ENCODE data around the gene LRRC55.
A peak's percentile ranks its signal among the peaks of the same experiment; 100 is the strongest.

LRRC55 gene

DNA sequence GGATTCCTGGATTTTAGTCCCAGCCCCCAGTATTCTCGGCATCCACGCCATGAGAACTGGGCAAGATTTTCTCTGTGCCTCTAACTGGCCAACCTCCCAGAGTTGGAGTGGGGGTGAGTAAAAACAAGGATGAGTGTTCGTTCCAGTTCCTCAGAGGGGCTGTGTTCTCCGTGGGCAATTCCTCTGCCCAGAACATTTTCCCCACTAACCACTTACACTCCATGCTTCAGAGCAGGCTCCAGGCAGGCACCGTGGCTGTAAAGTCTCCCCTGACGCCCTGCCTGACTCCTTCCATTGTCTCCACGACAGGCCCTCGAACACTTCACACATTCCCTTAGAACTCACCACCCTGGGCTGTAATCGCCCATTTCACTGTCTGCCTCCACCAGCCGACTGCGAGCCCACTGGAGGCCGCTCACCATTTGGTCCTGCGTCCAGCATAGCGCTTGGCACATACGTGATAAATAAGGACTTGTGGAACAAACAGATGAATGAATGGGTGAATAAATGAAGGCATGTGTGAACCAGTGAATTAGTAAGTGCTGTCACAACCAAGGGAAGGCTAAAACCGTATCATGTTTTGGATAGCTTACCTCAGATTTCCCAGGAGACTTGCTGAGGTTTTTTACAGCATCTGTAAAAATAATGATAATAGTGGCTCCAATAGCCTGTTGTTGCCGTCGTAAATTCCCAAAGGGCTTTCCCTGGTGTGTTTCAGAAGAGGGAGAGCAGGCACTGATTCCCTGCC is 49.2 kb downstream of the LRRC55 start:
- peaks cover 3% of the 10 kb centered on the region for H3K79me2 ChIP-seq (ENCODE audit: control insufficient read depth, insufficient read depth, low read length, poor library complexity)

DNA sequence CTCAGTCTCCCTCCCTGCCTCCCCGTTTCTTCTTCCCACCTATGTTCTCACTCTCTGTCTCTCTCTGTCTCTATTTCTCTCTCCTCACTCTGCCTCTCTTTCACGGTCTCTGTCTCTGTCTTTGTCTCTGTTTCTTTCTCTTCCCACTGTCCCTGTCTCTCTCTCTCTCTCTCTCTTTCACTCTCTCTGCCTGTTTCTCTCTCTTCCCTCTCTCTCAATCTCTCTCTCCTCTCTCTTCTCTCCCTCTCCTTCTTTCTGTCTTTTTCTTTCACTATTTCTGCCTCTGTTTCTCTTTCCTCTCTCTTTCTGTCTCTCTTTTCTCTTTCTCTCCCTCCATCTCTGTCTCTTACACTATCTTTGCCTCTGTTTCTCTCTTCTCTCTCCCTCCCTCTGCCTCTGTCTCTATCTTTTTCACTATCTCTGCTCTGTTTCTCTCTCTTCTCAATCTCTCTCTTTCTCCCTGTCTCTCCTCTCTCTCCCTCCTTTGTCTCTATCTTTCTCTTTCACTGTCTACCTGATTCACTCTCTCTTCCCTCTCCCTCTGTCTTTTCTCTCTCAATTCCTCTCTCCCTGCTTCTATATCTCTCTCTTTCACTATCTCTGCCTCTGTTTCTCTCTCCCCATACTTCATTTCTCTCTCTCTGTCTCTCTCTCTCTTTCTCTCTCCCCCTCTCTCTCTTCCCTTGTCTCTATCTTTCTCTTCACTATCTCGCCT is 49.9 kb downstream of the LRRC55 start:
- H3K4ac ChIP-seq (ENCODE audit: low read depth, low read length) = no peak overlapping the region
- no peak overlapping the region for H2AFZ ChIP-seq (ENCODE audit: insufficient read depth, low read length, poor library complexity)
- no peak overlapping the region for H4K91ac ChIP-seq (ENCODE audit: low read depth, low read length)
- no CpG with 5 or more reads among the region's 3 CpGs for WGBS (ENCODE audit: extremely low coverage, insufficient coverage, insufficient read length)
- no peak overlapping the region for H3K23ac ChIP-seq (ENCODE audit: low read length)
- DNase-seq = no peak
- H3K9me3 ChIP-seq (ENCODE audit: insufficient read depth, low read depth, low read length) = peaks cover 2% of the 10 kb centered on the region
- H3K79me1 ChIP-seq (ENCODE audit: low read length) = no peaks in the 10 kb centered on the region
- no peak overlapping the region for H2BK120ac ChIP-seq (ENCODE audit: insufficient read depth, low read length, poor library complexity)
- no peak overlapping the region for H3K14ac ChIP-seq (ENCODE audit: low read length)
- no peak overlapping the region for H4K8ac ChIP-seq (ENCODE audit: low read depth, low read length)
- H3K9ac ChIP-seq (ENCODE audit: low read length) = no peak overlapping the region
- no peak overlapping the region for H3K18ac ChIP-seq (ENCODE audit: low read length)
- no peak overlapping the region for H3K27ac ChIP-seq (ENCODE audit: low read depth, low read length)
- no peak overlapping the region for H2BK12ac ChIP-seq (ENCODE audit: low read length)
- no peak overlapping the region for H3K4me2 ChIP-seq (ENCODE audit: low read length)
- no peak overlapping the region for H4K12ac ChIP-seq (ENCODE audit: low read depth, low read length)
- H3K27me3 ChIP-seq (ENCODE audit: insufficient read depth, low read length) = no peaks in the 10 kb centered on the region
- peaks cover 5 to 8% of the 10 kb centered on the region in 2 experiments for H3K4me1 ChIP-seq (ENCODE audit: control insufficient read depth in 1 of 2, insufficient read depth in 2 of 2, low read length in 2 of 2)
- H3K36me3 ChIP-seq (ENCODE audit: control insufficient read depth in 1 of 2, insufficient read depth in 2 of 2, low read length in 2 of 2) = no peaks in the 10 kb centered on the region
- peaks cover 3% of the 10 kb centered on the region for H3K79me2 ChIP-seq (ENCODE audit: control insufficient read depth, insufficient read depth, low read length, poor library complexity)
- no peak overlapping the region for H2AK5ac ChIP-seq (ENCODE audit: low read length)
- no peak overlapping the region for H3K4me3 ChIP-seq (ENCODE audit: low read depth, low read length)
- H2BK5ac ChIP-seq (ENCODE audit: low read depth, low read length, poor library complexity) = no peak overlapping the region

More for the DNA sequence above, 49.2 kb downstream of the LRRC55 start:
- Histone ChIP-seq H4K12ac (ENCODE audit: low read depth, low read length) (no peak overlapping the region), H3K4ac (ENCODE audit: low read depth, low read length) (no peak overlapping the region), H3K18ac (ENCODE audit: low read length) (peak overlapping the region; percentile 55), H3K9me3 (ENCODE audit: insufficient read depth, low read depth, low read length) (no peaks in the 10 kb centered on the region), H3K14ac (ENCODE audit: low read length) (peak overlapping the region; percentile 68), H3K27ac (ENCODE audit: low read depth, low read length) (no peak overlapping the region), H3K4me2 (ENCODE audit: low read length) (no peak overlapping the region), H2BK12ac (ENCODE audit: low read length) (peak overlapping the region; percentile 23), H3K79me1 (ENCODE audit: low read length) (no peaks in the 10 kb centered on the region), H2BK120ac (ENCODE audit: insufficient read depth, low read length, poor library complexity) (no peak overlapping the region), H3K27me3 (ENCODE audit: insufficient read depth, low read length) (no peaks in the 10 kb centered on the region), H4K91ac (ENCODE audit: low read depth, low read length) (peak overlapping the region; percentile 49), H3K36me3 (ENCODE audit: control insufficient read depth in 1 of 2, insufficient read depth in 2 of 2, low read length in 2 of 2) (no peaks in the 10 kb centered on the region), H3K4me1 (ENCODE audit: control insufficient read depth in 1 of 2, insufficient read depth in 2 of 2, low read length in 2 of 2) (peaks cover 5 to 8% of the 10 kb centered on the region in 2 experiments), H3K9ac (ENCODE audit: low read length) (no peak overlapping the region), H2AK5ac (ENCODE audit: low read length) (peak overlapping the region; percentile 62), H2AFZ (ENCODE audit: insufficient read depth, low read length, poor library complexity) (peak overlapping the region; percentile 10), H2BK5ac (ENCODE audit: low read depth, low read length, poor library complexity) (no peak overlapping the region), H4K8ac (ENCODE audit: low read depth, low read length) (peak overlapping the region; percentile 50), H3K23ac (ENCODE audit: low read length) (no peak overlapping the region), H3K4me3 (ENCODE audit: low read depth, low read length) (no peak overlapping the region)
- DNase-seq = no peak
- WGBS (ENCODE audit: extremely low coverage, insufficient coverage, insufficient read length) = no CpG with 5 or more reads among the region's 18 CpGs

- no peak overlapping the region for H3K4me2 ChIP-seq (ENCODE audit: low read length)
- no peak overlapping the region for H4K91ac ChIP-seq (ENCODE audit: low read depth, low read length)
- no peak for DNase-seq
- H3K23ac ChIP-seq (ENCODE audit: low read length) = no peak overlapping the region
- H3K27me3 ChIP-seq (ENCODE audit: insufficient read depth, low read length) = no peaks in the 10 kb centered on the region
- H3K9me3 ChIP-seq (ENCODE audit: insufficient read depth, low read depth, low read length) = peaks cover 2% of the 10 kb centered on the region
- no CpG with 5 or more reads among the region's 5 CpGs for WGBS (ENCODE audit: extremely low coverage, insufficient coverage, insufficient read length)
- H3K14ac ChIP-seq (ENCODE audit: low read length) = no peak overlapping the region
- H3K4ac ChIP-seq (ENCODE audit: low read depth, low read length) = no peak overlapping the region
- H2AFZ ChIP-seq (ENCODE audit: insufficient read depth, low read length, poor library complexity) = no peak overlapping the region
- no peaks in the 10 kb centered on the region for H3K36me3 ChIP-seq (ENCODE audit: control insufficient read depth in 1 of 2, insufficient read depth in 2 of 2, low read length in 2 of 2)
- H3K9ac ChIP-seq (ENCODE audit: low read length) = no peak overlapping the region
- H4K12ac ChIP-seq (ENCODE audit: low read depth, low read length) = no peak overlapping the region
- H2AK5ac ChIP-seq (ENCODE audit: low read length) = no peak overlapping the region
- H4K8ac ChIP-seq (ENCODE audit: low read depth, low read length) = no peak overlapping the region
- peaks cover 3% of the 10 kb centered on the region for H3K79me2 ChIP-seq (ENCODE audit: control insufficient read depth, insufficient read depth, low read length, poor library complexity)
- no peak overlapping the region for H2BK12ac ChIP-seq (ENCODE audit: low read length)
- no peak overlapping the region for H3K27ac ChIP-seq (ENCODE audit: low read depth, low read length)
- no peak overlapping the region for H2BK5ac ChIP-seq (ENCODE audit: low read depth, low read length, poor library complexity)
- no peak overlapping the region for H3K4me3 ChIP-seq (ENCODE audit: low read depth, low read length)
- H2BK120ac ChIP-seq (ENCODE audit: insufficient read depth, low read length, poor library complexity) = no peak overlapping the region
- H3K79me1 ChIP-seq (ENCODE audit: low read length) = no peaks in the 10 kb centered on the region
- H3K18ac ChIP-seq (ENCODE audit: low read length) = no peak overlapping the region
- H3K4me1 ChIP-seq (ENCODE audit: control insufficient read depth in 1 of 2, insufficient read depth in 2 of 2, low read length in 2 of 2) = peaks cover 5 to 13% of the 10 kb centered on the region in 2 experiments
Observed at GRCh38 chr11:57233702-57234101, 51.9 kb downstream of the LRRC55 start.

- H2AFZ ChIP-seq (ENCODE audit: insufficient read depth, low read length, poor library complexity) = no peak overlapping the region
- no CpG with 5 or more reads among the region's 39 CpGs for WGBS (ENCODE audit: extremely low coverage, insufficient coverage, insufficient read length)
- H3K4me2 ChIP-seq (ENCODE audit: low read length) = no peak overlapping the region
- H3K4ac ChIP-seq (ENCODE audit: low read depth, low read length) = no peak overlapping the region
- no peak overlapping the region for H2BK12ac ChIP-seq (ENCODE audit: low read length)
- peaks cover under 1% of the 10 kb centered on the region for H3K79me2 ChIP-seq (ENCODE audit: control insufficient read depth, insufficient read depth, low read length, poor library complexity)
- H3K18ac ChIP-seq (ENCODE audit: low read length) = no peak overlapping the region
- no peak overlapping the region for H4K8ac ChIP-seq (ENCODE audit: low read depth, low read length)
- no peak overlapping the region for H3K14ac ChIP-seq (ENCODE audit: low read length)
- H3K36me3 ChIP-seq (ENCODE audit: control insufficient read depth in 1 of 2, insufficient read depth in 2 of 2, low read length in 2 of 2) = no peaks in the 10 kb centered on the region
- no peak overlapping the region for H3K23ac ChIP-seq (ENCODE audit: low read length)
- peaks cover 4 to 14% of the 10 kb centered on the region in 2 experiments for H3K4me1 ChIP-seq (ENCODE audit: control insufficient read depth in 1 of 2, insufficient read depth in 2 of 2, low read length in 2 of 2)
- H3K9ac ChIP-seq (ENCODE audit: low read length) = no peak overlapping the region
- no peak overlapping the region for H4K91ac ChIP-seq (ENCODE audit: low read depth, low read length)
- no peak overlapping the region for H2BK5ac ChIP-seq (ENCODE audit: low read depth, low read length, poor library complexity)
- H3K4me3 ChIP-seq (ENCODE audit: low read depth, low read length) = no peak overlapping the region
- no peak overlapping the region for H2BK120ac ChIP-seq (ENCODE audit: insufficient read depth, low read length, poor library complexity)
- H3K27me3 ChIP-seq (ENCODE audit: insufficient read depth, low read length) = no peaks in the 10 kb centered on the region
- no peak for DNase-seq
- H3K9me3 ChIP-seq (ENCODE audit: insufficient read depth, low read depth, low read length) = peaks cover 2% of the 10 kb centered on the region
- no peak overlapping the region for H4K12ac ChIP-seq (ENCODE audit: low read depth, low read length)
- no peak overlapping the region for H2AK5ac ChIP-seq (ENCODE audit: low read length)
- no peak overlapping the region for H3K27ac ChIP-seq (ENCODE audit: low read depth, low read length)
- no peaks in the 10 kb centered on the region for H3K79me1 ChIP-seq (ENCODE audit: low read length)
Observed at GRCh38 chr11:57235761-57236703, 54.3 kb downstream of the LRRC55 start.
